ENCODE data around the gene YOD1. TPM values are rescaled to one million over a fixed set of nuclear protein-coding genes. Genes with fewer than 3 reads are reported as not detected.

The YOD1 gene
- total RNA-seq, 1 donor from 2014 or later, result 7.9 TPM

- H3K36me3 ChIP-seq, result peaks cover 31% of the 10 kb centered on the region
- DNase-seq, result no peak
- no peak overlapping the region for H3K4me3 ChIP-seq
- H3K9me3 ChIP-seq, result no peaks in the 10 kb centered on the region
- intact Hi-C loops (cut with DNase I), result no loop called here
- TF ChIP-seq CTCF (IDR thresholded peaks at IDR 0.05), result no peak
- peaks cover 6% of the 10 kb centered on the region for H3K4me1 ChIP-seq
- no peak for ATAC-seq
- no peaks in the 10 kb centered on the region for H3K27me3 ChIP-seq (ENCODE audit: low read depth)
- H3K27ac ChIP-seq, result no peak overlapping the region
Observed at GRCh38 chr1:207077012-207077411, 26.0 kb upstream of the YOD1 start.

GRCh38 chr1:207076181-207076955 lies 25.4 kb upstream of the YOD1 start:
- Histone ChIP-seq H3K9me3 (no peaks in the 10 kb centered on the region), H3K4me1 (peaks cover 6% of the 10 kb centered on the region), H3K27me3 (ENCODE audit: low read depth) (no peaks in the 10 kb centered on the region), H3K27ac (no peak overlapping the region), H3K36me3 (peaks cover 37% of the 10 kb centered on the region), H3K4me3 (no peak overlapping the region)
- TF ChIP-seq CTCF (IDR thresholded peaks at IDR 0.05), result no peak
- ATAC-seq (no peak), DNase-seq (no peak)
- intact Hi-C loops (cut with DNase I), result no loop called here

DNA sequence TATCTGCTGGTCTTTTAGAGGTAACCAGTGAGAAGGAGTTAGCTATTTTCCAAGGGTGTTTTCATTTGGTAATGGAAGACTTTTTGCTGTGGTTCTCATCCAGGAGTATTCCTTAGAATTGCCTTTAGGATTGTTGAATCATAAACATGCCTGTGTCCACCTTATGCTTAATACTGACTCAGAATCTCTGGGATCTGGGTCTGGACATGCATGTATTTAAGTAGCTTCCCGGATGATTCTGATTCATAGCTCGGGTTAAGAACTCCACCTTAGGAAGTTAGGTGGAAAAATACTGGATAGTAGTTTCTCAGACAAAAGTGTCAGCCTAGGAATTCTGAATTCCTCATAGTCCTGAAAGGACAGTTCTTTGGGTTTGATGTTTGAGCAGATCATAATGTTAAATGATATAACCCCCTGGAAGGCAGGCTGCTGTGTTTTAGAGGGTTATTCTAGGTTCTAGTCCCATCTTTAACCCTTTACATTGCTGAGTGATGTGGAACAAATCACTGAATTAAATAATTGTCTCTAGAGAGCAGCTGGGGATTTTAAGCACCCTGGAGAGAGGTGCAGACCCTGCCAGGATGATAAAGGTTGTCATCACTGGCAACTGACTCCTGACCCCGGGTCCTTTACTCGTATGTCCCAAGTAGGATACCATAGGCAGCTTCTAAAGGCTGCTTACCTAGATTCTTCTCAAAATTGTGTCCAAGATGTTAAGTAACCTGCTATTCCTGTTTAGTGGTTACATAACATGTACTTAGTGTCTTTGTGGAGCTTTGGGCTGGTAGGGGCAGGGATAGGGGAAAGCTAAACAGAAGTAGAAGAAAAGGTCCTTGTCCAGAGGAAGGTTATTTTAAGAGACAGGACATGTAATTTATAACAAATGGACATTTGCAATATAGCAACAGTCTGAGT lies 23.2 kb upstream of the YOD1 start:
- Histone ChIP-seq H3K9me3 (no peaks in the 10 kb centered on the region), H3K27me3 (ENCODE audit: low read depth) (no peaks in the 10 kb centered on the region), H3K36me3 (peaks cover 53% of the 10 kb centered on the region), H3K27ac (no peak overlapping the region), H3K4me1 (peaks cover 6% of the 10 kb centered on the region), H3K4me3 (no peak overlapping the region)
- TF ChIP-seq CTCF (IDR thresholded peaks at IDR 0.05), result no peak
- ATAC-seq (no peak), DNase-seq (no peak)
- intact Hi-C loops (cut with DNase I), result no loop called here

- Histone ChIP-seq H3K4me3 (no peak overlapping the region), H3K36me3 (peaks cover 67% of the 10 kb centered on the region), H3K27me3 (ENCODE audit: low read depth) (no peaks in the 10 kb centered on the region), H3K4me1 (peaks cover under 1% of the 10 kb centered on the region), H3K27ac (no peak overlapping the region), H3K9me3 (no peaks in the 10 kb centered on the region)
- DNase-seq (no peak), ATAC-seq (no peak)
- intact Hi-C loops (cut with DNase I), result no loop called here
- no peak for TF ChIP-seq CTCF (IDR thresholded peaks at IDR 0.05)
Observed at GRCh38 chr1:207072233-207072632, 21.2 kb upstream of the YOD1 start.

DNA sequence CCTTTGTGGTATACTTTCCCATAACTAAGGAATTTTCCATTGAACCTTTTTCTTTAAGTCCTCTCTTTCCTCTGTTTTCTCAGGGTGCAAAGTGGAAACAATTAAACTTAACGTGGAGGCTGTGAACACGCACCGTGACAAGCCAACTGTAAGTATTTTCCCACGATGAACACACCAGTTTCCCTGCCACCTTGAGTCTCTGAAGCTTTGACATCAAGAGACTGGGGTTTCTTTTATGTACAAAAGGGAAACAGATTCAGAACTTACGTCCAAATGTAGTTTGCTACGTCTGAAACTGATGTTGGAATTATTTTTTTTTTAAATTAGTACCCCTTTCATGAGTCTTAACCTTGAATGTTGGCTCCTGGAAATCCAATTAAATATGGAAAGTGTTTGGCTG lies 20.4 kb upstream of the YOD1 start:
- H3K27me3 ChIP-seq (ENCODE audit: low read depth), result no peaks in the 10 kb centered on the region
- H3K4me1 ChIP-seq, result no peaks in the 10 kb centered on the region
- intact Hi-C loops (cut with DNase I), result no loop called here
- peaks cover 72% of the 10 kb centered on the region for H3K36me3 ChIP-seq
- ATAC-seq (no peak), DNase-seq (no peak)
- TF ChIP-seq CTCF (IDR thresholded peaks at IDR 0.05), result no peak
- H3K4me3 ChIP-seq, result no peak overlapping the region
- H3K9me3 ChIP-seq, result no peaks in the 10 kb centered on the region
- no peak overlapping the region for H3K27ac ChIP-seq
